Measurements from ENCODE around the gene FER1L5. TPM values are rescaled to one million over a fixed set of nuclear protein-coding genes. Genes with fewer than 3 reads are reported as not detected.
A peak's percentile ranks its signal among the peaks of the same experiment; 100 is the strongest.
"Not testable (repeated sequence)": the region's sequence is repeated elsewhere in the genome, so short reads cannot be mapped to it uniquely, and the experiment has no call there.

The FER1L5 gene
- total RNA-seq, 2 donors from 2014 or later: not detected

DNA sequence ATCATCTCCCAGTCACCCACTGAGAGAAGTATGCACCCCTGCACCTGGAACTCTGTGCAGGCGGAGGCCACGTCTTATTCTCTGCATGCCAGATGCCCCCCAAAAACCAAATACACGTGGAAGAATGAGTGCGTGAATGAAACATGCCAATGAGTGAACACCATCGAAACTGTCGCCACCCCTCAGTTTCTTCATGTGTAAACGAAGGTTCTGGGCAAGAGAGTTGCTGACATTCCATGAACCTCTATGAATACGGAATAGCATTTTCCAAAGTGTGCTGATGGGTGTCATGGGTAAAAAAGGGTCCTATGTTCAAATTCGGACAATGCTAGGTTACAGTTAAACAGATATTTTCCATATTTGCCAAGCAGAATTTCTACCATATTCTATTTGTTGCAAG is 19.8 kb downstream of the FER1L5 start:
- no peak for ATAC-seq
- no peak for DNase-seq (ENCODE audit: low spot score in 2 of 2)
- Mint-ChIP-seq H3K9me3 (no peaks in the 10 kb centered on the region), H3K27ac (no peak overlapping the region), H3K36me3 (no peaks in the 10 kb centered on the region)

DNA sequence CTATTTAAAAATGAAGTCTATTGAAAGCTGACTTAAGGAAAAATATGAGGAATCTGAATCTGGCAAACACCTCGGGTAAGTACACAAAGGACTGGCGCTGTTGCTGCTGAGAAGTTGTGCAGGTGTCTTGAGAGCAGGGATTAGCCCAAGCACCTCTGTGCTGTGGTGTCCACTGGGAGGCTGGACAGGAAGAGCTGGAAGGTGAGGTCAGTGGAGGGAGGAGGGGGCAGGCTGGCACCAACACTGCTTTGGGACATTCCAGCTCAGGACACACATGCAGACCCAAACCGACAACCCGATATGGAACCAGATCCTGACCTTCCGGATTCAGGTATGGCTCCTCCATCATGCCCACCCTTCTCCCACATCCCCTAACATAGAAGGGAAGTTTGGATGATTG is 20.6 kb downstream of the FER1L5 start:
- no peak for ATAC-seq
- Mint-ChIP-seq H3K27ac (no peak overlapping the region), H3K9me3 (no peaks in the 10 kb centered on the region), H3K36me3 (no peaks in the 10 kb centered on the region)
- DNase-seq (ENCODE audit: low spot score in 2 of 2): no peak

DNA sequence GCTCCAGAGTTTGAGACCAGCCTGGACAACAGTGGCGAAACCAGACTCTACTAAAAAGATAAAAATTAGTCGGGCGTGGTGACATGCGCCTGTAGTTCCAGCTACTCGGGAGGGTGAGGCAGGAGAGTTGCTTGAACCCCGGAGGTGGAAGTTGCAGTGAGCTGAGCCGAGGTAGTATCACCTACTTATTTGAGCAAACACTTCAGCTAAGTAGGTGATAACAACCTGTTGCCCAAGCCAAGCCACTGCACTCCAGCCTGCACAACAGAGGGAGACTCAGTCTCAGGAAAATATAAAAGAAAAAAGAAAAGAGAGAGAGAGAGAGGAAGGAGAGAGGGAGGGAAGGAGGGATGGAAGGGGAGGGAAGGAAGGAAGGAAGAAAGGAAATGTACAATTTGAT is 21.3 kb downstream of the FER1L5 start:
- ATAC-seq: no peak
- H3K27ac Mint-ChIP-seq: no peak overlapping the region
- H3K36me3 Mint-ChIP-seq: no peaks in the 10 kb centered on the region
- DNase-seq (ENCODE audit: low spot score in 2 of 2): no peak
- no peaks in the 10 kb centered on the region for H3K9me3 Mint-ChIP-seq

DNA sequence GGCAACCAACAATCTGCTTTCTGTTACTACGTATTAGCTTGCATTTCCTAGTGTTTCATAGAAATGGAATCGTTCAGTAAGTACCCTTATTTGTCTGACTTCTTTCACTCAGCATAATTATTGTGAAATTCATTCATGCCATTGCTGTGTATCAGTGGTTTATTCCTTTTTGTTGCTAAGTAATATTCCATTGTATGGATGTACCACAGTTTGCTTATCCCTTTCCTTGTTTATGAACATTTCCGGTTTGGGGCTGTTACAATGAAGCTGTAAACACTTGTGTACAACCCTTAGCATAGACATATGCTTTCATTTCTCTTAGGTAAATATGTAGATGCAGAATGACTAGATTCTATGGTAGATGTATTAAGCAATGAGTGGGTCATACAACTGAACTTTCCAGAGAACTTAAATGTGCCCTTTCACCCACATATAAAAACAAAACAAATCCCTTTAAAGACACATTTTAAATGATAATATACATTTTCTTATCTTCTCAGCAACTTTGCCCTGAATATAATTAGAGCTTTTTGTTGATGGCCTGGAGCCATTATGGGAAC is 21.9 kb downstream of the FER1L5 start:
- no peak overlapping the region for H3K27ac Mint-ChIP-seq
- DNase-seq (ENCODE audit: low spot score in 2 of 2): no peak
- H3K36me3 Mint-ChIP-seq: no peaks in the 10 kb centered on the region
- no peak for ATAC-seq
- H3K9me3 Mint-ChIP-seq: no peaks in the 10 kb centered on the region

DNA sequence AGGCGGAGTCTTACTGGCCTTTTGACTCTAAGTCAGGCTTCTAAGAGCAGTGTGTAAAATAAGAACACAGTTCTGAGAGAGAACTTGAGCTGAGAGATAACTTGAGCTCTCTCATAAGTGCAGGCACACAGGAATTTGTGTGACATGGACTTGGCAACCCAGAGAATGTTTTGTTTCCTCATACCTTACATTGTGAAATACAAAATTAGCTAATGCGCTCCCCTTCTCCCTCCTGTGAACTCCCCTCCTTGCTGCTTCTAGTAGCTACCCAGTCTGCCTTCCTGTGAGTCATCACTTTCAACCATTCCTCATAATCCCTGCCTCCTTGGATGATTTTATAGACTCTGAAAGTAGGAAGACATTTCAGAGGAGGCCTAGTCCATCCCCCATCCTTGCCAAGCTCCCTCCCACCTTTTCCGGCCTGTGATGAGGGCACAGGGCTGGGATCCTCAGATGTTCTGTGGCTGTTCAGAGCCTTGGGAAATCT is 22.6 kb downstream of the FER1L5 start:
- Mint-ChIP-seq H3K9me3 (no peaks in the 10 kb centered on the region), H3K36me3 (no peaks in the 10 kb centered on the region), H3K27ac (peak overlapping the region in 1 of 2 donors; percentile 44)
- ATAC-seq (no peak), DNase-seq (ENCODE audit: low spot score in 2 of 2) (no peak)

DNA sequence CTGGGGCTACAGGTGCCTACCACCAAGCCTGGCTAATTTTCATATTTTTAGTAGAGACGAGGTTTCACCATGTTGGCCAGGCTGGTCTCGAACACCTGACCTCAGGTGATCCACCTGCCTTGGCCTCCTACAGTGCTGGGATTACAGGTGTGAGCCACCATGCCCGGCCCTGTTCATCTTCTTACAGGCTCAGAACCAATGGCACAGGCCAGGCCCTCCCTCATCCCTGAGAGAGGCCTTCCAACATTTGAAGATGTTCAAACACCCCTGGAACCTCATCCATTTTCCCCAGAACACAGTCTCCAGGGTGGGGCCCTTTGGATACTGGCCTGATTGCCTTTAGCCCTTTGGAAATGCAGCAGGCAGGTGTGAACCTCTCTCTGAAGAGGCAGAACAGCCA is 23.2 kb downstream of the FER1L5 start:
- not testable (repeated sequence) for H3K9me3 Mint-ChIP-seq; DNase-seq (ENCODE audit: low spot score in 2 of 2); ATAC-seq; H3K36me3 Mint-ChIP-seq
- H3K27ac Mint-ChIP-seq: peak overlapping the region in 1 of 2 donors; percentile 44

DNA sequence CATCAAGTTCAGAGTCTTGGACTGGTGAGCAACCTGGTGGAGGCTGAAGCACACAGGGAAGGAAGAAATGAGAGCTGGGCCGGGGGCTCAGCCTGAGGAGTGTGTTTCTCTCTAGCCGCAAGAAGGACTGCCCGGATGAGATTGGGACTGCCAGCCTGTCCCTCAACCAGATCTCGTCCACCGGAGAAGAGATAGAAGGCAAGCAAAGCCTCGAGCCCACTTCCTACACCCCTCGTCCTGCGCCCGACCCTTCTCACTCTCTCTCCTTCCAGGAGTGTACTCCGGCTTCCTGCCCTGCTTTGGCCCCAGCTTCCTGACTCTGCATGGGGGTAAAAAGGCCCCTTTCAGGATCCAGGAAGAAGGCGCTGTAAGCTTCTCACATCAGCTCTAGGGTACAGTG is 26.2 kb downstream of the FER1L5 start:
- Mint-ChIP-seq H3K36me3 (no peaks in the 10 kb centered on the region), H3K9me3 (no peaks in the 10 kb centered on the region), H3K27ac (no peak overlapping the region)
- DNase-seq (ENCODE audit: low spot score in 2 of 2) (no peak), ATAC-seq (no peak)

DNA sequence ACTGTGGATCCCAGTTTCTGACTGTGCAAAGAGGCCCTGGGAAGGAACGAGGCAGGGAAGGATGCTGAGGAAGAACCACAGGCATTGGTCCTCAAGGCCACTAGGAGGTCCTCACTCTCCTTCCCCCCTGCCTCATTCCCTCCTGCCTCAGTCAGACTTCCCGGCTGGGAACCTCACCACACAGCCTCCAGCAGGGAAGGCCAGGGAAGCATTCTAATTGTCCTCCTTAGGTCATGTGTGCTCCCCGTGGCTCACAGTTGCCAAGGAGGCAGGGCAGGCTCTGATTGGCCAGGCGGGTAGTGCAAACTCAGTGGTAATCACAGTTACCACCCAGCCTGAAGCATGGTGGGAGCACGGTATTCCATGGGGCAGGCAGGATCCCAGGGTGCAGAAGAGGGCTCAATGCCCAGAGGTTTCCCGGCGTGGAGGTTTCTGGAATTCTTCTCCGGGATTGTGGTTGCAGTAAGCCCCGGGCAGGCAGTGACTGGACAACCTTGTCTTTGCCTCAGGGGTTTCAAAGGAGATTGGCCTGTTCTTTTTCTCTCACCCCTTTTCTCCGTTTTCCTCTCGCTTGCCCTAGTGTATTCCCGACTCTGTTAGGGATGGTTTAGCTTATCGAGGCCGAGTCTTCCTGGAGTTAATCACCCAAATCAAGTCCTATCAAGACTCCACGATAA is 27.1 kb downstream of the FER1L5 start:
- DNase-seq (ENCODE audit: low spot score in 2 of 2) (no peak), ATAC-seq (no peak)
- Mint-ChIP-seq H3K36me3 (no peaks in the 10 kb centered on the region), H3K27ac (no peak overlapping the region), H3K9me3 (no peaks in the 10 kb centered on the region)

DNA sequence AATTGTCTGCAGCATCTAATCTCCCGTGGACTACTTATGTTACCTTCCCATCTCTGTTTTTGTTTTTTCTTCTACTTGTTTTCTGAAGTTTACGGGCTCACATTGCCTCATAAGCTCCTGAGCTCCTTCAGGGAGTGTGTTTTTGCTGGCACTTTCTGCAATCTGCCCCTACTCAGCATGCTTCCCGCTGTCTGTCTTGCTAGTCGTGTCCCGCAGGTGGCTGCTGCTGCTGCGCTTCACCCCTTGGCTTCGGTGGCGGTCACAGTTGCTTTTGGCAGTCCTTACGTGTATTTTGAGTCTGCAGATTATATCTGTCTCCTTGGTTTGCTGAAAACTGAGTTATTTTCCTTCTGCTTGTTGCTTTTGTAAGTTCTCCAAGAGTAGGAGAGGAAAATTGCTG is 37.3 kb downstream of the FER1L5 start:
- no peaks in the 10 kb centered on the region for H3K9me3 Mint-ChIP-seq
- H3K27ac Mint-ChIP-seq: no peak overlapping the region
- DNase-seq (ENCODE audit: low spot score in 2 of 2) (no peak), ATAC-seq (no peak)
- H3K36me3 Mint-ChIP-seq: no peaks in the 10 kb centered on the region

DNA sequence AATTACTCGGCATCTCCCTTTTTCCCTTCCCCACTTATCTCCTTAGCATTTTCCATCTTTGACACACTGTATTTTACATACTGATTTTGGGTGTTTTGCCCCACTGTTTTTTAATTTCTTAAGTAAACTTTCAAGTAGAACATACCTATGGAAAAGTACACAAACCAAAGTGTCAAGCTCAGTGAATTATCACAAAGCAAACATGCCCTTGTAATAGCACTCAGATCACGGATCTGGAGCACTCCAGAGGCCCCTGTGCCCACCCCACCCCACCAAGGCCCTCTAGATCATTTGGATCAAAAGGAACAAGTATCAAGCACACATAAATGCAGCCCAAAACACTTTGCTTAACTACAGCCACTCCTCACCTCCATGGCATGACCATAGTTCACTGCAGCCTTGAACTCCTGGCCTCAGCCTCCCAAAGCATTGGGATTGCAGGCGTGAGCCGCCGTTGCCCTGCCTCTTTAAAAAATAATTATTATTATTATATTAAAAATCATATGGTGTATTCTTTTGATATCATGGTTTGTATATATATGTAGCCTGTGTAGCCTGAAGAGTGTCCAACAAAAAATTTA is 38.1 kb downstream of the FER1L5 start:
- Mint-ChIP-seq H3K9me3 (no peaks in the 10 kb centered on the region), H3K27ac (no peak overlapping the region)
- ATAC-seq: no peak

DNA sequence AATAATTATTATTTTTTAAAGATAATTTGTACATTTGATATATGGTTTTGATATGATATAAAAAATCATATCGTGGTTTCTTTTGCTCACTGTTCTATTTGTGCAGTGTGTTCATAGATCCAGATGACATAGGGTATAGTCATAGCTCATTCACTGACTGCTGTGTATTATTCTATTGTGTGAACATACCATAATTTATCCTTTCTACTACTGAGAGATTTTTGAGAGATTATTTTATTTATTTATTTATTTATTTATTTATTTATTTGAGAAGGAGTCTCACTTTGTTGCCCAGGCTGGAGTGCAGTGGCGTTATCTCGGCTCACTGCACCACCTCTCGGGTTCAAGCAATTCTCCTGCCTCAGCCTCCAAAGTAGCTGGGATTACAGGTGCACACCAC is 39.0 kb downstream of the FER1L5 start:
- ATAC-seq (no peak), DNase-seq (ENCODE audit: low spot score in 2 of 2) (no peak)
- no peaks in the 10 kb centered on the region for H3K36me3 Mint-ChIP-seq
- H3K27ac Mint-ChIP-seq: no peak overlapping the region
- no peaks in the 10 kb centered on the region for H3K9me3 Mint-ChIP-seq

More for the DNA sequence above, 38.1 kb downstream of the FER1L5 start:
- H3K36me3 Mint-ChIP-seq: no peaks in the 10 kb centered on the region
- DNase-seq (ENCODE audit: low spot score in 2 of 2): no peak

DNA sequence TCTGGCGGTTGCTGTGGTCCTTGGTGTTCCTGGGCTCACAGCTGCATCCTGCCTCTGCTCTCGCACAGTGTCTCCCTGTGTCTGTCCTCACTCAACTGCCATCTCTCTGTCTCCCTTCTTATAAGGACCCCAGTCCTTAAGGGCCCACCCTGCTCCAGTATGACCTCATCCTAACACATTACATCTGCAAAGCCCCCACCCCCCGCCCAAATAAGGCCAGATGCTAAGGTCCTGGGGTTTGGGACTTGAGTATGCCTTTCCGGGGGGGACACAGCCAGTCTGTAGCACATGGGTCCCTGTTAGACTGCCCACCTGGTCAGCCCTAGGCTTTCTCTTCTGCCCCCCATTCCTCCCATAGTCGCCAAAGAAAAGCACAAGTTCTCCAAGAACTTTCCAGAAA is 40.7 kb downstream of the FER1L5 start:
- H3K27ac Mint-ChIP-seq: no peak overlapping the region
- DNase-seq (ENCODE audit: low spot score in 2 of 2) (no peak), ATAC-seq (no peak)
- no peaks in the 10 kb centered on the region for H3K9me3 Mint-ChIP-seq
- no peaks in the 10 kb centered on the region for H3K36me3 Mint-ChIP-seq

DNA sequence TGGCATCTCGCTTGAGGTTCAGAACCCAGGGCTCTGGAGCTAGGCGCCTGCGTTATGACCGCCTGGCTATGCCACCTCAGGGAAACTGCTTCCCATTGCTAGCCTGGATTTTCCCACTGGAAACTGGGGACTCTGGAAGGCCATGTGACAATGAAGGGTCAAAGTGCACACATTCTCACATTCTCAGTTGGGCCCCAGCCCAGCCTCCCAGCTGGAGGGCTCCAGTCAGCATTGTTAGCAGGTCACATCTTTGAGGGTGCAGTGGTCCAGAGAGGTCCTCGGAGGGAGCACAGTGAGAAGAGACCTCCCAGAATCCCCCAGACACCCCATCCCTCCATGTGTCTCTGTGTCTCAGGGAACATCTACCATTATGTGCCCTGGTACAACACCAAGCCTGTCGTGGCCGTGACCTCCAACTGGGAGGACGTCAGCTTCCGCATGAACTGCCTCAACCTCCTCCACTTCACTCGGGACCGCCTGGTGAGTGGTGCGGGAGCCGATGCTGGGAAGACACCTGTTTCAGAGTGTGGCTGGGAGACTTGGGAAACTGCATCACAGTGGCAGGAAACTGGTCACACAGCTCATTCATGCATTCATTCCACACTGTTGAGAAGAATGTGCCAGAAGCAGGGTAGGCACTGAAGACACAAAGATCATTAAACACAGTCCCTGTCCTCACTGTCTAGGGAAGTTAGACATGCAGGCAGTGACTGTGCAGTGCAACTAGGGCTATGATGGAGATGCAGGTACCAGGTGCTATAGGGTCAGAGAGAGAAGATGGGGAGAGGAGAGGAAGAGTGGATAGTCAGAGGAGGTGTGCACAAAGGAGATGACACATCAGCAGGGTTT is 41.6 kb downstream of the FER1L5 start:
- no peak for ATAC-seq
- Mint-ChIP-seq H3K27ac (peak overlapping the region in 1 of 2 donors; percentile 44), H3K9me3 (no peaks in the 10 kb centered on the region), H3K36me3 (no peaks in the 10 kb centered on the region)
- DNase-seq (ENCODE audit: low spot score in 2 of 2): no peak

DNA sequence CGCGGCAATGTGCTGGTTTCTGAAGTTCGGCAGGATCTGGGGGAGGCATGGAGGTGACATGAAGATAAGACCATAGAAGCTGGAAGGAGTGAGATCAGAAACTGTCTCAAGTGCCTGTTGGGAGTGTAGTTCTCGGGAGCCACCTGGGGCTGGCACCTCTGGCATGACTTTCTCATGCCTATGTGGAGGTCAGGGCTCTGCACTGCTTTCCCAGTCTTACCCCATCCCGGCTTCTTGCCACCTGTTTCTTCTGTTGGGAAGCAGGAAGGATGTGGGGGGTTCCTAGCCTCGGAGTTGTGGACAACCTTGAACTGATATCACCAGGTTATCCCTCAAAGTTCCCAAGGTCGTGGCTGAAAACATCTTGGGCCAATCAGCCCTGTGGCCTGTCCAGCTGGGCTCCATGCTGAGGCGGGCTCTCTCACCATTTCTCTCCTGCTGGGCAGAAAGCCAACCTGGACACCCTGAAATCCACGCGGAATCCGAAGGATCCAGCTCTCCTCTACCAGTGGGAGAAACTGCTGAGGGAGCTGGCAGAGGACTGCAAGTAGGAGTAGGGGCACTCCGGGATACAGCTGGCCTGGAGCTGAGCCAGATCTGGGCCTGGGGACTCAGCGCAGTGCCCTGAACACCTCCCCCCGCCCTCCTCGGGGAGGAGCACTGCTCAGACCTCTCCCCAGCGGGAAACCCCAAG is 42.5 kb downstream of the FER1L5 start:
- no peaks in the 10 kb centered on the region for H3K36me3 Mint-ChIP-seq
- ATAC-seq: no peak
- DNase-seq (ENCODE audit: low spot score in 2 of 2): no peak
- H3K27ac Mint-ChIP-seq: peak overlapping the region in 1 of 2 donors; percentile 44
- no peaks in the 10 kb centered on the region for H3K9me3 Mint-ChIP-seq

DNA sequence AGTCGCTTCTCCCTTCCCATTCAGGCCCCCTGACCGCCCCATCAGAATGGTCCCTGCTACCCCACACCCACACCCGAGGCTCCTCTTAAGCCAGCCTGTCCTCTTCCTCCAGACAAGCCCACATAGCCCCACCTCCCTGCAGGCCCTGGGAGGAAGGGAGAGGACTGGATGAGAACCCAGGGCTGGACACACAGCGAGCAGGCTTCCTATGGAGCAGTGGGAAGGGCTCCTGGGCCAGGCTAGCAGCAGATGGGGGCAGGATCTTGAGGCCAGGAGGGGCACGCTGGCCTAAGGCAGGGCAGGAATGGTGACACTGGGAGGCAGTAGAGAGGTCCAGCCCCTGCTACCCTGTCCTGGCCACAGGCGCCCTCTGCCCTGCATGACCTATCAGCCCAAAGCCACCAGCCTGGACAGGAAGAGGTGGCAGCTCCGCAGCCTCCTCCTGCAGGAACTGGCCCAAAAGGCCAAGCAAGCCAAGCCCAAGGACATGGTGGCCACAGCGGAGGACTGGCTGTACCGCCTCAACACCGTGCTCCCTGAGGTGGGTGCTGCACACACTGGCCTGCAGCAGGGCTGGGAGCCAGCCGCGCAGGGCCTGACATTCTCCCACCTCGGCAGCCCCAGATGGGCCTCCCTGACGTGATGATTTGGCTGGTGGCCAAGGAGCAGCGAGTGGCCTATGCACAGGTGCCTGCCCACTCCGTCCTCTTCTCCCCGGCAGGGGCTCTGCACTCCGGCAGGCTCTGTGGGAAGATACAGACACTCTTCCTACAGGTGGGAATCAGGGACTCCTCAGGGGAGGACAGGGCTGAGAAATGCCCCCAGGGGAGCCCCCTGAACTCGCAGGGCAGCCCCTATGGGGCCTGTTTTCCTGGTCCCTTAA is 43.3 kb downstream of the FER1L5 start:
- Mint-ChIP-seq H3K27ac (no peak overlapping the region), H3K9me3 (no peaks in the 10 kb centered on the region), H3K36me3 (no peaks in the 10 kb centered on the region)
- ATAC-seq (no peak), DNase-seq (ENCODE audit: low spot score in 2 of 2) (no peak)

DNA sequence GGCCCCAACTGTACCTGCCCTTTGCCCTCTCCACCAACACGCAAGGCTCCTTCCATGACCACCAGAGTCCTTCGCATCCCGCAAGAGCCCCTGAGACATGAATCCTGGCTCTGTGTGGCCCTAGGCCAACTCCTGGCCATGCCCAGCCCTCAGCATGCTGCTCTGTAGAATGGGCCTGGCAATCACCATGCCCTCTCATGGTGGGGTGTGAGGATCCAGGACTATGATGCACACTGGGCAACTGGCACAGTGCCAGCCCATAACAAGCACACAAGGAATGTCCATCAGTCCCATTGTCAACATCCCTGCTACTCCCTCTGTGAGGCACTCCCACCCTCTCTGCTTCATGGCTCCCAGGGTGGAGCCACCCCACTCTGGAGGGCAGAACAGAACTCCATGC is 44.7 kb downstream of the FER1L5 start:
- DNase-seq (ENCODE audit: low spot score in 2 of 2): no peak
- no peak for ATAC-seq
- H3K27ac Mint-ChIP-seq: no peak overlapping the region
- H3K36me3 Mint-ChIP-seq: no peaks in the 10 kb centered on the region
- H3K9me3 Mint-ChIP-seq: no peaks in the 10 kb centered on the region
